Immature natural killer cell (primary cell): ENCODE results near the gene SLC30A10. TPM values are rescaled to one million over a fixed set of nuclear protein-coding genes. Genes with fewer than 3 reads are reported as not detected.
"Not testable (repeated sequence)": the region's sequence is repeated elsewhere in the genome, so short reads cannot be mapped to it uniquely, and the experiment has no call there.

Experiments used
- DNase-seq, 3 donors: peaks; one replicate each; pipeline ENCODE4 v3.0.0; 2022; ENCODE audit warnings: mixed read lengths in 1 of 3
- H3K27ac Mint-ChIP-seq, 6 donors: one replicate each; pipeline ENCODE4 v1.8.0; 2020; ENCODE audit warnings: mixed read lengths in 6 of 6, mild to moderate bottlenecking in 5 of 6, inconsistent platforms in 4 of 6, moderate library complexity in 3 of 6
- H3K27me3 Mint-ChIP-seq, 3 donors: one replicate each; pipeline ENCODE4 v1.8.0; 2020 to 2021; ENCODE audit warnings: low read depth in 3 of 3, mild to moderate bottlenecking in 3 of 3, mixed read lengths in 3 of 3, moderate library complexity in 3 of 3, inconsistent platforms in 1 of 3
- H3K36me3 Mint-ChIP-seq, 3 donors: one replicate each; pipeline ENCODE4 v1.8.0; 2020; ENCODE audit warnings: mixed read lengths in 3 of 3, inconsistent platforms in 2 of 3, mild to moderate bottlenecking in 2 of 3
- H3K4me1 Mint-ChIP-seq, 2 donors: one replicate each; pipeline ENCODE4 v1.8.0; 2020; ENCODE audit warnings: inconsistent platforms in 2 of 2, mild to moderate bottlenecking in 2 of 2, mixed read lengths in 2 of 2, moderate library complexity in 1 of 2
- H3K4me3 Mint-ChIP-seq, 5 donors: one replicate each; pipeline ENCODE4 v1.8.0; 2020; ENCODE audit warnings: mild to moderate bottlenecking in 5 of 5, mixed read lengths in 5 of 5, inconsistent platforms in 3 of 5, moderate library complexity in 3 of 5
- H3K9me3 Mint-ChIP-seq, 6 donors: one replicate each; pipeline ENCODE4 v1.8.0; 2020; ENCODE audit warnings: mild to moderate bottlenecking in 6 of 6, mixed read lengths in 6 of 6, inconsistent platforms in 4 of 6, moderate library complexity in 3 of 6
- polyA plus RNA-seq, 3 donors: library from polyadenylated mRNA; unstranded; fragments of 300-500 nt; fragmentation: Illumina TruSeq; gene quantifications; one replicate each; pipeline ENCODE4 v1.2.3, GENCODE V29; 2021

The SLC30A10 gene
- polyA plus RNA-seq, 3 donors from 2014 or later: not detected

GRCh38 chr1:219898375-219898774 is 30.0 kb downstream of the SLC30A10 start:
- H3K4me1 Mint-ChIP-seq: no peaks in the 10 kb centered on the region
- no peak overlapping the region for H3K27ac Mint-ChIP-seq
- H3K36me3 Mint-ChIP-seq: no peaks in the 10 kb centered on the region
- peaks cover 0 to 10% (median 0%) of the 10 kb centered on the region in 6 donors for H3K9me3 Mint-ChIP-seq
- DNase-seq: no peak
- no peak overlapping the region for H3K4me3 Mint-ChIP-seq
- H3K27me3 Mint-ChIP-seq: peaks cover 0 to 6% (median 2%) of the 10 kb centered on the region in 3 donors

- no peak for DNase-seq
- no peak overlapping the region for H3K4me3 Mint-ChIP-seq
- no peaks in the 10 kb centered on the region for H3K4me1 Mint-ChIP-seq
- peaks cover 0 to 6% (median 2%) of the 10 kb centered on the region in 3 donors for H3K27me3 Mint-ChIP-seq
- no peak overlapping the region for H3K27ac Mint-ChIP-seq
- H3K9me3 Mint-ChIP-seq: peaks cover 0 to 10% (median 0%) of the 10 kb centered on the region in 6 donors
- H3K36me3 Mint-ChIP-seq: no peaks in the 10 kb centered on the region
Observed at GRCh38 chr1:219897914-219898313, 30.4 kb downstream of the SLC30A10 start.

DNA sequence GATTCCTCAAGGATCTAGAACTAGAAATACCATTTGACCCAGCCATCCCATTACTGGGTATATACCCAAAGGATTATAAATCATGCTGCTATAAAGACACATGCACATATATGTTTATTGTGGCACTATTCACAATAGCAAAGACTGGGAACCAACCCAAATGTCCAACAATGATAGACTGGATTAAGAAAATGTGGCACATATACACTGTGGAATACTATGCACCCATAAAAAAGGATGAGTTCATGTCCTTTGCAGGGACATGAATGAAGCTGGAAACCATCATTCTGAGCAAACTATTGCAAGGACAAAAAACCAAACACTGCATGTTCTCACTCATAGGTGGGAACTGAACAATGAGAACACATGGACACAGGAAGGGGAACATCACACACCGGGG is 36.1 kb downstream of the SLC30A10 start:
- not testable (repeated sequence) for DNase-seq

GRCh38 chr1:219891846-219892245 is 36.5 kb downstream of the SLC30A10 start:
- not testable (repeated sequence) for H3K4me1 Mint-ChIP-seq, H3K27me3 Mint-ChIP-seq, DNase-seq, H3K4me3 Mint-ChIP-seq, H3K36me3 Mint-ChIP-seq, H3K9me3 Mint-ChIP-seq, H3K27ac Mint-ChIP-seq

More for the DNA sequence above, 36.1 kb downstream of the SLC30A10 start:
- not testable (repeated sequence) for H3K27ac Mint-ChIP-seq, H3K4me1 Mint-ChIP-seq, H3K9me3 Mint-ChIP-seq, H3K27me3 Mint-ChIP-seq, H3K4me3 Mint-ChIP-seq, H3K36me3 Mint-ChIP-seq

DNA sequence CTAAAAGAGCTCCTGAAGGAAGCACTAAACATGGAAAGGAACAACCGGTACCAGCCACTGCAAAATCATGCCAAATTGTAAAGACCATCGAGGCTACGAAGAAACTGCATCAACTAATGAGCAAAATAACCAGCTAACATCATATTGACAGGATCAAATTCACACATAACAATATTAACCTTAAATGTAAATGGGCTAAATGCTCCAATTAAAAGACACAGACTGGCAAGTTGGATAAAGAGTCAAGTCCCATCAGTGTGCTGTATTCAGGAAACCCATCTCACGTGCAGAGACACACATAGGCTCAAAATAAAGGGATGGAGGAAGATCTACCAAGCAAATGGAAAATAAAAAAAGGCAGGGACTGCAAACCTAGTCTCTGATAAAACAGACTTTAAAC is 39.7 kb downstream of the SLC30A10 start:
- not testable (repeated sequence) for H3K27me3 Mint-ChIP-seq, H3K4me3 Mint-ChIP-seq, DNase-seq, H3K36me3 Mint-ChIP-seq, H3K27ac Mint-ChIP-seq, H3K4me1 Mint-ChIP-seq
- peaks cover 0 to 11% (median 5%) of the 10 kb centered on the region in 6 donors for H3K9me3 Mint-ChIP-seq

DNA sequence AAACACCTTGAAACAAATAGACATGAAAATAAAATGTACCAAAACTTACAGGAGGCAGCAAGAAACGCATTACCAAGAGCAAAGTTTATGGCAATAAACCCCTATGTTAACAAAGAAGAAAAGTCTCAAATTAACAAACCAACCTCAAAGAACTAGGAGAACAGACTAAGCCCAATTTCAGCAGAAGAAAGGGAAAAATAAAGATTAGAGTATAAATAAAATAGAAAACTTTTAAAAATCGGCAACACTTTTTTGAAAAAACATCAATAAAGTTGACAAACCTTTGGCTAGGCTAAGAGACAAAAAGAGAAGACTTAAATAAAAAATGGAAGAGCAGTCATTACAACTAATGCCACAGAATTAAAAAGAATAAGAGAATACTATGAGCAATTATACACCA is 42.7 kb downstream of the SLC30A10 start:
- H3K36me3 Mint-ChIP-seq: no peaks in the 10 kb centered on the region
- DNase-seq: no peak
- no peaks in the 10 kb centered on the region for H3K4me1 Mint-ChIP-seq
- peaks cover 0 to 15% (median 0%) of the 10 kb centered on the region in 3 donors for H3K27me3 Mint-ChIP-seq
- H3K27ac Mint-ChIP-seq: no peak overlapping the region
- peaks cover 0 to 10% (median 5%) of the 10 kb centered on the region in 6 donors for H3K9me3 Mint-ChIP-seq
- no peak overlapping the region for H3K4me3 Mint-ChIP-seq

- DNase-seq: no peak
- H3K27ac Mint-ChIP-seq: no peak overlapping the region
- peaks cover 0 to 15% (median 0%) of the 10 kb centered on the region in 3 donors for H3K27me3 Mint-ChIP-seq
- H3K9me3 Mint-ChIP-seq: peaks cover 0 to 10% (median 2%) of the 10 kb centered on the region in 6 donors
- H3K4me3 Mint-ChIP-seq: no peak overlapping the region
- H3K36me3 Mint-ChIP-seq: no peaks in the 10 kb centered on the region
- H3K4me1 Mint-ChIP-seq: no peaks in the 10 kb centered on the region
Observed at GRCh38 chr1:219883400-219884332, 44.7 kb downstream of the SLC30A10 start.

DNA sequence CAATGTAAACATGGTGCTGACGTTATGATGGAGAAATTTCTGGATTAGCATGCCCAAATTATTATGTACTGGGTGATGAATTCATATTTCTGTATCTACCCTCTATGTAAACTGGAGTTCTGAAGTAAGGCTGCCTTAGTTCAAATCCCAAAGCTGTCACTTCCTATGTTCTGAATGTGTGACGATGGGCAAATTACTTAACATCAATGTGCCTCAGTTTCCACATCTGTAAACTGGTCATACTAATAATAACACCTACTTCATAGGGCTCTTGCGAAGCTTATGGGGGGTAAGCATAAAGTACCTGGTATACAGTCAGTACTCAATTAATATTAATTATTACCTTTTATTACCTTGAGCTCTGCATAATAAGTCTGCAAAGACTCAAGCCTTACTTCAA is 45.6 kb downstream of the SLC30A10 start:
- H3K4me1 Mint-ChIP-seq: no peaks in the 10 kb centered on the region
- H3K9me3 Mint-ChIP-seq: peaks cover 0 to 10% (median 2%) of the 10 kb centered on the region in 6 donors
- DNase-seq: no peak
- no peak overlapping the region for H3K27ac Mint-ChIP-seq
- H3K4me3 Mint-ChIP-seq: no peak overlapping the region
- no peaks in the 10 kb centered on the region for H3K36me3 Mint-ChIP-seq
- H3K27me3 Mint-ChIP-seq: peaks cover 0 to 12% (median 0%) of the 10 kb centered on the region in 3 donors

GRCh38 chr1:219882096-219882495 is 46.3 kb downstream of the SLC30A10 start:
- Mint-ChIP-seq H3K27me3 (peaks cover 0 to 10% (median 0%) of the 10 kb centered on the region in 3 donors), H3K4me3 (no peak overlapping the region), H3K9me3 (peaks cover 0 to 8% (median 2%) of the 10 kb centered on the region in 6 donors), H3K36me3 (no peaks in the 10 kb centered on the region), H3K27ac (no peak overlapping the region), H3K4me1 (no peaks in the 10 kb centered on the region)
- DNase-seq: no peak

GRCh38 chr1:219880765-219881457 is 47.4 kb downstream of the SLC30A10 start:
- no peak overlapping the region for H3K4me3 Mint-ChIP-seq
- H3K36me3 Mint-ChIP-seq: no peaks in the 10 kb centered on the region
- peaks cover 0 to 8% (median 2%) of the 10 kb centered on the region in 6 donors for H3K9me3 Mint-ChIP-seq
- DNase-seq: no peak
- H3K27ac Mint-ChIP-seq: no peak overlapping the region
- no peaks in the 10 kb centered on the region for H3K4me1 Mint-ChIP-seq
- H3K27me3 Mint-ChIP-seq: peaks cover 0 to 10% (median 0%) of the 10 kb centered on the region in 3 donors

DNA sequence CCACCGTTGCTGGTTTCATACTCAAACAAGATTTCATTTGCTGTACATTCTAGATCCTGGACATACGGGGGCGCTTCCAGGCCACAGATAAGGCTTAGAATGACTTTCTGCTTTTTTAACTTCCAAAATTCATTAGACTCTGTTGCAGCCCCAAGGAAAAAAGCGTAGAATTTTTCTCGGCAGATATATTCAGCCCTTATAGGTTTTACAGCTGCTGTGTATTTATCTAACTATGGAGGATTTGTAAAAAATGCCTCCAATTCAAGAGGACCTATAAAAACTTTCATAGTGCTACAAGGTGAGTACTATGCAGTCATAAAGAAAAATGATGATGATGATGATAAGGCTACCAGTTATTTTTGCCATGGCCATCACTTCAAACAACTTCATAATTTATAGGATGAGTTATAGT is 51.6 kb downstream of the SLC30A10 start:
- Mint-ChIP-seq H3K4me3 (no peak overlapping the region), H3K9me3 (no peaks in the 10 kb centered on the region), H3K27ac (no peak overlapping the region), H3K27me3 (peaks cover 0 to 1% (median 0%) of the 10 kb centered on the region in 3 donors), H3K36me3 (no peaks in the 10 kb centered on the region), H3K4me1 (no peaks in the 10 kb centered on the region)
- no peak for DNase-seq

- H3K36me3 Mint-ChIP-seq: no peaks in the 10 kb centered on the region
- no peak overlapping the region for H3K4me3 Mint-ChIP-seq
- no peak for DNase-seq
- no peaks in the 10 kb centered on the region for H3K27me3 Mint-ChIP-seq
- no peaks in the 10 kb centered on the region for H3K4me1 Mint-ChIP-seq
- no peaks in the 10 kb centered on the region for H3K9me3 Mint-ChIP-seq
- H3K27ac Mint-ChIP-seq: no peak overlapping the region
Observed at GRCh38 chr1:219875860-219876259, 52.5 kb downstream of the SLC30A10 start.

DNA sequence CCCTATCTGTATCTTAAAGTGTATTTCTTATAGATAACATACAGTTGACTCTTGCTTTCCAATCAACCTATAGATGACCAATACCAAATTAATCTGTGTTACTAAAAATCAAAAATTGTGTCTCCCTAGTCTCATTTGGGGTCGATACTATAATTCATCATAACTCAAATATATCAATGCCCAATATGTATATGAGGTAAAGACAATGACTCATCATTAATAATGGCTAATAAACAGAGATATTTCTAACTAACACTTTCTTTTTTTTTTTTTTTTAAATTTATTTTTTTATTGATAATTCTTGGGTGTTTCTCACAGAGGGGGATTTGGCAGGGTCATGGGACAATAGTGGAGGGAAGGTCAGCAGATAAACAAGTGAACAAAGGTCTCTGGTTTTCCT is 55.8 kb downstream of the SLC30A10 start:
- H3K9me3 Mint-ChIP-seq, H3K27me3 Mint-ChIP-seq, H3K36me3 Mint-ChIP-seq, H3K4me3 Mint-ChIP-seq, DNase-seq, H3K27ac Mint-ChIP-seq, H3K4me1 Mint-ChIP-seq: not testable (repeated sequence)

GRCh38 chr1:219871427-219872057 is 56.8 kb downstream of the SLC30A10 start:
- Mint-ChIP-seq H3K9me3 (peaks cover 0 to 7% (median under 1%) of the 10 kb centered on the region in 6 donors), H3K4me3 (no peak overlapping the region), H3K4me1 (no peaks in the 10 kb centered on the region), H3K36me3 (no peaks in the 10 kb centered on the region), H3K27me3 (no peaks in the 10 kb centered on the region), H3K27ac (no peak overlapping the region)
- no peak for DNase-seq
